ENCODE results near the gene SLC27A3. TPM values are rescaled to one million over a fixed set of nuclear protein-coding genes. Genes with fewer than 3 reads are reported as not detected.

Gene SLC27A3
- total and polyA plus RNA-seq, 10 of the 15 experiments (the other 5 are each of a cell fraction or from before 2014, with no cell fraction given) = 2.6 to 18.1 (median 8.3) TPM

DNA sequence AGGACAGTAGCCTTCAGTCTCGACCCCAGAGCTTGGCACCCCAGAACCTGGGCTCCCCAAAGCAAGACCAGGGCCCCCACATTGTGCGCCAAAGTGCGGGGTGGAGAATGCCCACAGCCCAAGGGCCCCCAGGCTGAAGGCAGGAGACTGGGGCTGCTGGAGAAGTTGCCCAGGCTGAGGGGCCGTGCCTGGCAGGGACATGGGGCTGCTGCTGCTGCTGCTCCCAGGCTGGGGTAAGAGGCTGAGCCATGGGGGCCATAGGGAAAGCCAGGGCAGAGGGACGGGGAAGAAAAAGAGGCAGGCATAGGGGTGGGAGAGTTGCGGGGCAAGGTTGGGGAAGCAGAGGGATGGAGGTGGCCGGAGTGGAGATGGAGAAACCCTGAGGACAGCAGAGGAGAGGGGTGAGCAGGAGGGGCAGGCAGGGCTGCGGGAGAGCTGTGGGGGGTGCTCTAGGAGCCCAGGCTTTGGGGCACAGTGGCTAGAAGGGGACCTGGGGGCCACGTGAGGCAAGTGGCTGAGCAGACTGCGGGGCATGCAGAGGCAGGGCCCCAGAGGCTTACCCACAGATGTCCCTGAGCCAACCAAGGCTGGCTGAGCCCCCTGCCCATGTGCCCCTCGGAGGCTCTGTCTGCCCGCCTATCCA lies 18.9 kb downstream of the SLC27A3 start (continued):
- TF ChIP-seq, protein P1, sequence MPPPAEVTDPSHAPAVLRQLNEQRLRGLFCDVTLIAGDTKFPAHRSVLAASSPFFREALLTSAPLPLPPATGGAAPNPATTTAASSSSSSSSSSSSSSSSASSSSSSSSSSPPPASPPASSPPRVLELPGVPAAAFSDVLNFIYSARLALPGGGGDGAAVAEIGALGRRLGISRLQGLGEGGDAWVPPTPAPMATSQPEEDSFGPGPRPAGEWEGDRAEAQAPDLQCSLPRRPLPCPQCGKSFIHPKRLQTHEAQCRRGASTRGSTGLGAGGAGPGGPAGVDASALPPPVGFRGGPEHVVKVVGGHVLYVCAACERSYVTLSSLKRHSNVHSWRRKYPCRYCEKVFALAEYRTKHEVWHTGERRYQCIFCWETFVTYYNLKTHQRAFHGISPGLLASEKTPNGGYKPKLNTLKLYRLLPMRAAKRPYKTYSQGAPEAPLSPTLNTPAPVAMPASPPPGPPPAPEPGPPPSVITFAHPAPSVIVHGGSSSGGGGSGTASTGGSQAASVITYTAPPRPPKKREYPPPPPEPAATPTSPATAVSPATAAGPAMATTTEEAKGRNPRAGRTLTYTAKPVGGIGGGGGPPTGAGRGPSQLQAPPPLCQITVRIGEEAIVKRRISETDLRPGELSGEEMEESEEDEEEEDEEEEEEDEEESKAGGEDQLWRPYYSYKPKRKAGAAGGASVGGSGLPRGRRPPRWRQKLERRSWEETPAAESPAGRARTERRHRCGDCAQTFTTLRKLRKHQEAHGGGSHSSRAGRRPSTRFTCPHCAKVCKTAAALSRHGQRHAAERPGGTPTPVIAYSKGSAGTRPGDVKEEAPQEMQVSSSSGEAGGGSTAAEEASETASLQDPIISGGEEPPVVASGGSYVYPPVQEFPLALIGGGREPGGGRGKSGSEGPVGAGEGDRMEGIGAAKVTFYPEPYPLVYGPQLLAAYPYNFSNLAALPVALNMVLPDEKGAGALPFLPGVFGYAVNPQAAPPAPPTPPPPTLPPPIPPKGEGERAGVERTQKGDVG (CRISPR knock-in tag; IDR thresholded peaks at IDR 0.05) = no peak
- no peak for TF ChIP-seq ZNF24 (IDR thresholded peaks at IDR 0.05)

GRCh38 chr1:153794624-153795329 lies 19.6 kb downstream of the SLC27A3 start:
- no peak overlapping the region for H3K4me2 ChIP-seq (ENCODE audit: control insufficient read depth, insufficient read depth)
- intact Hi-C loops (cut with micrococcal nuclease; ENCODE audit: unreplicated experiment) (loop anchor here (5.0 kb wide), 1 partner anchor 478 kb away; the partner anchor contains the start of gene HAX1), in situ Hi-C loops (cut with MboI) (loop anchor here (10.0 kb wide), 1 partner anchor 190 kb away; the partner anchor contains the start of gene RAB13)
- no peaks in the 10 kb centered on the region; a peak in 1 of 4 replicates for H3K36me3 ChIP-seq (ENCODE audit: control insufficient read depth in 2 of 2, insufficient read depth in 2 of 2, low read length in 1 of 2)
- no peak overlapping the region for H2AFZ ChIP-seq (ENCODE audit: control insufficient read depth, low read depth, low read length)
- CTCF ChIA-PET = interaction anchor here (4.0 to 4.9 kb wide), 2 partner anchors 192 kb away, joined by 20 to 85 read pairs; partner anchors contain the start of gene RAB13
- H3K4me1 ChIP-seq (ENCODE audit: control insufficient read depth, insufficient read depth, low read length) = peaks cover 24% of the 10 kb centered on the region
- no peaks in the 10 kb centered on the region for H3K79me2 ChIP-seq (ENCODE audit: control insufficient read depth, insufficient read depth, low read length)
- H4K20me1 ChIP-seq (ENCODE audit: control insufficient read depth, insufficient read depth) = no peaks in the 10 kb centered on the region
- H3K9me3 ChIP-seq (replicated peaks; ENCODE audit: control insufficient read depth, insufficient read depth, low read length) = no peaks in the 10 kb centered on the region
- BruUV-seq (replicated peaks) = no TSS peak
- RAD21 ChIA-PET (ENCODE audit: unreplicated experiment) = no interaction called here
- FAIRE-seq (no peak), ATAC-seq (no peak), DNase-seq (ENCODE audit: low read depth, low spot score) (no peak)
- H3K27me3 ChIP-seq (replicated peaks in 1 of 2; ENCODE audit: control insufficient read depth in 2 of 2, insufficient read depth in 2 of 2, low read length in 1 of 2) = no peaks in the 10 kb centered on the region
- SMC1A ChIA-PET (ENCODE audit: uncharacterized antibody, unreplicated experiment) = no interaction called here
- POLR2A ChIA-PET = no interaction called here
- H3K27ac ChIP-seq (ENCODE audit: control insufficient read depth, insufficient read depth) = no peak overlapping the region
- no peak overlapping the region for H3K9ac ChIP-seq (ENCODE audit: control insufficient read depth, insufficient read depth, low read length)
- H3K4me3 ChIP-seq = no peak overlapping the region
- WGBS (ENCODE audit: insufficient coverage, insufficient replicate concordance, low lambda C conversion rate, missing lambda C conversion rate) = 82% methylated on average over 11 of the region's 14 CpGs
- no peak for TF ChIP-seq SMAD5 (IDR thresholded peaks at IDR 0.05; ENCODE audit: low read depth)
- TF ChIP-seq HSF1 (IDR thresholded peaks at IDR 0.05; ENCODE audit: low read depth, low read length) = no peak
- no peak for TF ChIP-seq BACH1 (IDR thresholded peaks at IDR 0.05; ENCODE audit: borderline replicate concordance)
- TF ChIP-seq BHLHE40 (IDR thresholded peaks at IDR 0.05; ENCODE audit: borderline replicate concordance in 1 of 2, low read depth in 2 of 2, low read length in 1 of 2) = no peak
- TF ChIP-seq CHD1 (IDR thresholded peaks at IDR 0.05; ENCODE audit: low read depth, low read length) = no peak
- TF ChIP-seq MLLT1 (IDR thresholded peaks at IDR 0.05) = no peak
- TF ChIP-seq ZZZ3 (IDR thresholded peaks at IDR 0.05; ENCODE audit: control insufficient read depth, insufficient read length, low read depth) = no peak
- TF ChIP-seq PML (IDR thresholded peaks at IDR 0.05; ENCODE audit: low read length) = no peak
- TF ChIP-seq SREBF2 (IDR thresholded peaks at IDR 0.05; ENCODE audit: low read length) = no peak
- no peak for TF ChIP-seq BCL3 (IDR thresholded peaks at IDR 0.05; ENCODE audit: borderline replicate concordance, insufficient read depth, low read depth, low read length, poor library complexity, severe bottlenecking)
- TF ChIP-seq YY1 (IDR thresholded peaks at IDR 0.05; ENCODE audit: low read depth, low read length) = no peak

Data from GM12878 (cell line).